ENCODE results near the gene TMCC1.

DNA sequence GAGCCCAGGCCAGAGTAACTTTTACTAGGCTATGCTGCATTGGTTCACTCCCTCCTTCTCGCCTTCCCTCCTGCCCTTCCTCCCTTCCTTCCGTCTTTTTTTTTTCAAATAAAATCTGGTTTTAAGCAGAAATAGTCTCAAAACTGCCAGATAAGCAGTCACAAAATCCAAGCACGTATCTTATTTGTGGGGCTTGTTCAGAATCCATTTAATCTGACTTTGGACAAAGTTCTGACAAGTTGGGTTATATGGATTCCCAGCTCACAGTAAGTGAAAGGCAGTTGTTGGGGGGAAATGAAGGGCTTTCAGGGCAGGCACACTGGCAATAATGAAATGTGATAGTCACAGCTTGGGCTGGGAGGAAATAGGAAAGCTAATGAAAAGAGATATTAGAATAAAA, 255.0 kb downstream of the TMCC1 start:
- TF ChIP-seq, protein P1, sequence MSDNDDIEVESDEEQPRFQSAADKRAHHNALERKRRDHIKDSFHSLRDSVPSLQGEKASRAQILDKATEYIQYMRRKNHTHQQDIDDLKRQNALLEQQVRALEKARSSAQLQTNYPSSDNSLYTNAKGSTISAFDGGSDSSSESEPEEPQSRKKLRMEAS (IDR thresholded peaks at IDR 0.05): no peak
- TF ChIP-seq NPAS2 (CRISPR knock-in tag; IDR thresholded peaks at IDR 0.05; ENCODE audit: borderline replicate concordance) (no peak), MAFK (IDR thresholded peaks at IDR 0.05; ENCODE audit: partially characterized antibody) (no peak)
- TF ChIP-seq, protein P2, sequence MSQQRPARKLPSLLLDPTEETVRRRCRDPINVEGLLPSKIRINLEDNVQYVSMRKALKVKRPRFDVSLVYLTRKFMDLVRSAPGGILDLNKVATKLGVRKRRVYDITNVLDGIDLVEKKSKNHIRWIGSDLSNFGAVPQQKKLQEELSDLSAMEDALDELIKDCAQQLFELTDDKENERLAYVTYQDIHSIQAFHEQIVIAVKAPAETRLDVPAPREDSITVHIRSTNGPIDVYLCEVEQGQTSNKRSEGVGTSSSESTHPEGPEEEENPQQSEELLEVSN (IDR thresholded peaks at IDR 0.05; ENCODE audit: borderline replicate concordance, low read depth): no peak

Data from A549 (cell line).